NCI-H1930 (cell line): ENCODE data around the gene IL12RB2.

Experiments used
- DNase-seq, 2 experiments: peaks; one replicate each; lab custom pipeline; 2025; lab: John Stamatoyannopoulos, UW

IL12RB2 gene, protein sequence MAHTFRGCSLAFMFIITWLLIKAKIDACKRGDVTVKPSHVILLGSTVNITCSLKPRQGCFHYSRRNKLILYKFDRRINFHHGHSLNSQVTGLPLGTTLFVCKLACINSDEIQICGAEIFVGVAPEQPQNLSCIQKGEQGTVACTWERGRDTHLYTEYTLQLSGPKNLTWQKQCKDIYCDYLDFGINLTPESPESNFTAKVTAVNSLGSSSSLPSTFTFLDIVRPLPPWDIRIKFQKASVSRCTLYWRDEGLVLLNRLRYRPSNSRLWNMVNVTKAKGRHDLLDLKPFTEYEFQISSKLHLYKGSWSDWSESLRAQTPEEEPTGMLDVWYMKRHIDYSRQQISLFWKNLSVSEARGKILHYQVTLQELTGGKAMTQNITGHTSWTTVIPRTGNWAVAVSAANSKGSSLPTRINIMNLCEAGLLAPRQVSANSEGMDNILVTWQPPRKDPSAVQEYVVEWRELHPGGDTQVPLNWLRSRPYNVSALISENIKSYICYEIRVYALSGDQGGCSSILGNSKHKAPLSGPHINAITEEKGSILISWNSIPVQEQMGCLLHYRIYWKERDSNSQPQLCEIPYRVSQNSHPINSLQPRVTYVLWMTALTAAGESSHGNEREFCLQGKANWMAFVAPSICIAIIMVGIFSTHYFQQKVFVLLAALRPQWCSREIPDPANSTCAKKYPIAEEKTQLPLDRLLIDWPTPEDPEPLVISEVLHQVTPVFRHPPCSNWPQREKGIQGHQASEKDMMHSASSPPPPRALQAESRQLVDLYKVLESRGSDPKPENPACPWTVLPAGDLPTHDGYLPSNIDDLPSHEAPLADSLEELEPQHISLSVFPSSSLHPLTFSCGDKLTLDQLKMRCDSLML

DNA sequence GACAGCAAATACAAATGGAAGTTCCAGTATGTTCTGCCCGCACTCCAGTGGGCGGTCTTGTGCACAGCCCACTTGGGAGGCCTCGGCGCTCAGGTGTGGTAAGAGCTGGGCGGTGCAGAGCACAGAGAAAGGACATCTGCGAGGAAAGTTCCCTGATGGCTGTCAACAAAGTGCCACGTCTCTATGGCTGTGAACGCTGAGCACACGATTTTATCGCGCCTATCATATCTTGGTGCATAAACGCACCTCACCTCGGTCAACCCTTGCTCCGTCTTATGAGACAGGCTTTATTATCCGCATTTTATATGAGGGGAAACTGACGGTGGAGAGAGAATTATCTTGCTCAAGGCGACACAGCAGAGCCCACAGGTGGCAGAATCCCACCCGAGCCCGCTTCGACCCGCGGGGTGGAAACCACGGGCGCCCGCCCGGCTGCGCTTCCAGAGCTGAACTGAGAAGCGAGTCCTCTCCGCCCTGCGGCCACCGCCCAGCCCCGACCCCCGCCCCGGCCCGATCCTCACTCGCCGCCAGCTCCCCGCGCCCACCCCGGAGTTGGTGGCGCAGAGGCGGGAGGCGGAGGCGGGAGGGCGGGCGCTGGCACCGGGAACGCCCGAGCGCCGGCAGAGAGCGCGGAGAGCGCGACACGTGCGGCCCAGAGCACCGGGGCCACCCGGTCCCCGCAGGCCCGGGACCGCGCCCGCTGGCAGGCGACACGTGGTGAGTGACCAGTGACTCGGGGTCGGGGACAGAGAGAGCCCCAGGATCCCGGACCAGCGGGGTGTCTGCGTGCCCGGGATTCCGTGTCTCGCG, at the start of gene IL12RB2:
Gene IL12RB2 (plus strand): TSS at position 623 of the 810 bp plus-strand sequence. CDS start 12,496 bp downstream, outside the sequence.
- DNase-seq, result no peak

DNA sequence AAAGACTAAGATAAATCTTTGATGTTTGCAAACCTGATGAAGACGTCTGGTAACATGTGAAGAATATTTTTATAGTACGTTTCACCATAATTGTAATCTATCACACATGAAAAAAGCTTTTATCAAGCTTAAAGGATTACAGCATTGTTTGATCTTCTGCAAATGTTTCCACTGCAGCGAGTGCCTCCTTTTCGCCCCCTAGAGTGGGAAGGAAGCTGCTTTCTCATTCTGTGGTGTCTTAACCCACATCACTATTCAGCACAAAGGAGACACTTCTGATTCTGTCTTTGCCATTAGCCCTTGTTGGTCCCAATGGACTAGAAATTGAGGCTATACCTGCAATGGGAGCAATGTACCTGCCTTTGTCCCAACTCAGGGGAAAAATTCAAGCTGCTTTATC, 46.0 kb upstream of the IL12RB2 start:
- no peak for DNase-seq

DNA sequence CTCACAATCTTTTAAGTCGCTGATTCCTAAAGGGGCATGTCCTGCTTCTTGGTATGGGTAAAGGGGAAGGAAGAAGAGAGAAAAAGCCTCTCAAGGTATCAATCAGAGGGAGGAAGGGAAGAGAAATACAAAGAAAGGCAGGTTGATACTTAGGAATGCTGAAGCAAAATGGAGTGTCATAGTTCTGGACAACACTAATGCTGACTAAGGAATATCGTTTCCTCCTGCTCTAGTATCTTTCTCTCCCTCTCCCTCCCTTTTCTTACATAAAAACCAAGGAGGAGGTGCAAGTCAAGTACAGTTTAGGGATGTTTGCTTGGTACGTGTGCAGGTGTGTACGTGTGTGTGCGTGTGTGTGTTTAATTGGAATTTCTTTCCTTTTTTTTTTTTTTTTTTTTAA, 44.9 kb upstream of the IL12RB2 start:
- no peak for DNase-seq

DNA sequence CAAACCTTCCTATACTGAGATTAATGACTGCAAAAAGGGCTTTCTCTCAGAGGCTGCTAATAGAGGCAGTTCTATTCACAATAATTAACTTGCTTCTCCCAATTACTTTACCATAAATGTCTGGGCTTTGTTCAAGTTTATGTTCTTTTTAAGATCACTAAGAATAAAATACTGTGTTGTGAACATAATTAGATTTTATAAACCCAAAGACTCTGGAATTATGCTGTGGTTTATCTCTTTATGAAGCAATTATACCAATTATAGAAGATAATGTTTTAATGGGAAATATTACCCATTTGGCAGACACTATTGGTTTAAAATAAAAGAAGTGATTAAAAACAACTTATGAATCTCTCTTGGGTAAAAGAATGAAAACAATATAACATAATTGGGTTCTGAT, 43.5 kb upstream of the IL12RB2 start:
- DNase-seq, result no peak

DNA sequence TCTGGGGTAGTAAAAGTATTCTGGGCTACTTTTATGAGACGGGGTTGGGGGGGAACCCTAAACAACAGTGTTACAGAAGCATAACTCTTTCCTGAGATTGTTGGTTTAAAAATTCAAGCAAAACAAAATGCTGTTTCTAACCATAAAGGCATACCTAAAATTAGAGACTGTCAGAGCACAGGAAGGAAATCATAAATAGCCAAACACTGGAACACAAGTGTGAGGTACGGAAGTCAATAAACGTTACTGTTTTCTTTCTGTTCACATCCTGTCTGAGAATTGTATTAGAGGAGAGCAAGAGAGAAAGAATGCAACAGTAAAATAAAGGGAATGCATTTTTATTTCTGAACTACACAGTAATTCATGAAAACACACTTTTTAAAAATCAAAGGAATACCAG, 42.8 kb upstream of the IL12RB2 start:
- DNase-seq, result no peak

DNA sequence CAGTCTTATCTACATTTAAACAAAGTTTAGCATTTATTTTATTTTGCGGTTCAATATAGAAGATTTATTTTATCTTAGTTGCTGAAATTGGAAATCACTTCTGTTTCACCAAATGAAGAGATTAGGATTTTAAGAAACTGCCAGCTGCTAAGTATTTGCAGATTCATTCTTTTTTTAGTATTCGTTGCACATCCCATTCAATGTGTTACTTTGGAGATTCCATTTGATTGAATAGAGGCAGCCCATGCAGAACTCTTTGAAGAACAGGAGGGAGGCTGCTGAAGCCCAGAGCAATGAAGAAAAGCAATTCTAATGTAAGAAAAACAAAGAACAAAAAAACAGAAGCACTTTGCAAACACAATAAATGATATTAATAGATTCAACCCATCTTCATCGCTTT, 38.6 kb upstream of the IL12RB2 start:
- DNase-seq, result no peak

DNA sequence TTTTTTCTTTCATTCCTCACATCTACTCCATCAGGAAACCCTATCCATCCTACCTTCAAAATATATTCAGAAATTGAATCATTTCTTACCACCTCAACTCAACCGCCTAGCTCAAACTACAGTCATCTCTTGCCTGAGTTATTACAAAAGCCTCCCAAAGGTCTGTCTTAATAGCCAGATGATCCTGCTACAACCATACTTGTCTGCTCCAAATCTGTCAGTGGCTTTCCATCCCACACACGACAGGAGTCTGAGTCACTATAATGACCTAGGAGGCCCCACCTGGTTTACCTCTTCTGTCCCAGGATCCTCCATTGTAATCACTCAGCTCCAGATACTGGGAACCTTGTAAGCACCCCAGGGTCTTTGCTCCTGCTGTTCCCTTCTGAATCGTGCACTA, 37.1 kb upstream of the IL12RB2 start:
- no peak for DNase-seq

DNA sequence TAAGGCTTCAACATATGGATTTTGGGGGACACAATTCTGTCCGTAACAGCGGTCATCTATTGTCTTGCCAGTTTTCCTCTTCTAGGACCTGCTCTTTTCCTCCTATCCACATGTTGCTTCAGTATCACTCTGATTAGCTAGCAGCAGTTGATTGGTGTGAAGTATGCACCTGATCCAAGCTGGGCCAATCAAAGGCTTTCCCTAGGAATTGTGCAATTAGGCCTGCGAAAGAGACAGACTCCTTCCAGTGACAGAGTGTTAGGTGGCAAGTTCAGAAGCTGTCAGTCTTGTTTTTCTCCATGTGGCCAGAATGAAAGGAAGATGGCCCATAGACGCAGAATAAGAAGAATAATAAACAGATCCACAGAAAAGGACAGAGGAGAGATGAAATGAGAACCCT, 34.1 kb upstream of the IL12RB2 start:
- no peak for DNase-seq

DNA sequence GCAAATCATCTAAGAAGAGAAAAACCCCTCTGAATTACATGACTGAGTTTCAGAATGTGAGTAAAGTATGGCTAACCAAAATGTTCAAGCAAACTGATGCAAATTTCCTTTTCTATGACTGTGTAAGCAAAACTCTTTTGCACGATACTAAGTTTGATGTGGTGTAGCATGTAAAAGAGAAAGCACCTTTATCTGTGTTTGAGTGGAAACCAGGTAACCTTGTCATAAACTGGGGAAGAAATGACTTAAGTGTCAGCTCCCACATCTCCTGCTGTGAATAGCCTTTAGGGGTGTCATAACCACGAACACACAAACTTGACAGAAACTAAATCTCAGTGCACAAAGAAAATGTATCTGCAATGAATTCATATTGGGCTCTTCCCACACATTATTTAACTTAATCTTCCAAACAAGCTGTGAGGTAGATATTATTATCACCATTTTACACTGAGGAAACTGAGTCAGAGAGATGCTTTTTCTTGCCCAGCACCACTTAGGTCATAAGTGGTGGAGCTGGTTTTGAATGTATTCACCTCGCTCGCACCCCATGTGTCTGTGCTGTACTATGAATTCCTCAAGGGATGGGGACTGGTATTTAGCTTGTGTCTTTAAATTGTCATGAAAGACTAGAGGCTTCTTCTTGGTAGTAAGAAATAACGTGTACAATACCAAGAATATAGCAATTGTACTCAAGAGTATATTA, 32.9 kb upstream of the IL12RB2 start:
- DNase-seq, result no peak

DNA sequence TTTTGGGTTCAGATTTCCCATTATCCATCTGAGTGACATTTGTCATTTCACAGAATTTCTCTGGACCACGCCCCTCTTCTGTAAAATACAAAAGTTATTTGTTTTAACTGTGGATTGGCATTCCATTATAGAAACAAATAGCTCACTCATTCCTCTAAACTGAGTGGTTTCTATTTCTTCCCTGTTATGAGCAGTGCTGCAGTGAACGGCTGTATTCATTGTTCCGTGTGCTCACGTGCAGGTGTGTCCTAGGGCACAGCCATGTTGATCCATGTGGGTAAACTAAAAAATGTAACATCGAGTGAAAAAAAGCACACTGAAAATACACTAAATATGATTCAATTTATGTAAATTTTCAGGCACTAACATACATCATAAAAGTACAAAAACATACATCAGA, 27.0 kb upstream of the IL12RB2 start:
- no peak for DNase-seq

DNA sequence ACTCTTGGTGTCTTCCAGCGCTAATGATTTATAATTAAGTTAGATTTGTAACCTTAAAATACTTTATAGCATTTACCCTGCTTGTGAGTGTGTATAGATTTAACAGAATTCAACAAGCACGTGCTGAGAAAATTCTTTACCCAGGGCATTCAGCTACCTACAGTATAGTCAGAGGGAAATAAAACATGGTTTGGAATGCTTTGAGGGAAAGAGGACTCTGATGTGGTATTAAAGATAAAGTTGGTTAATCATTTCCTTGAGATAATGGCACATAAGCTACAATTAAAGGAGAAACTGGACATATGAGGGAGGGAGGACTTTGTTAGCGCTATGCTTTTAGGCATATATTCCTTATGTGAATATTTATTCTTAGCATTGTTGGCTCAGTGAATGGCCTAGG, 26.4 kb upstream of the IL12RB2 start:
- DNase-seq, result no peak

DNA sequence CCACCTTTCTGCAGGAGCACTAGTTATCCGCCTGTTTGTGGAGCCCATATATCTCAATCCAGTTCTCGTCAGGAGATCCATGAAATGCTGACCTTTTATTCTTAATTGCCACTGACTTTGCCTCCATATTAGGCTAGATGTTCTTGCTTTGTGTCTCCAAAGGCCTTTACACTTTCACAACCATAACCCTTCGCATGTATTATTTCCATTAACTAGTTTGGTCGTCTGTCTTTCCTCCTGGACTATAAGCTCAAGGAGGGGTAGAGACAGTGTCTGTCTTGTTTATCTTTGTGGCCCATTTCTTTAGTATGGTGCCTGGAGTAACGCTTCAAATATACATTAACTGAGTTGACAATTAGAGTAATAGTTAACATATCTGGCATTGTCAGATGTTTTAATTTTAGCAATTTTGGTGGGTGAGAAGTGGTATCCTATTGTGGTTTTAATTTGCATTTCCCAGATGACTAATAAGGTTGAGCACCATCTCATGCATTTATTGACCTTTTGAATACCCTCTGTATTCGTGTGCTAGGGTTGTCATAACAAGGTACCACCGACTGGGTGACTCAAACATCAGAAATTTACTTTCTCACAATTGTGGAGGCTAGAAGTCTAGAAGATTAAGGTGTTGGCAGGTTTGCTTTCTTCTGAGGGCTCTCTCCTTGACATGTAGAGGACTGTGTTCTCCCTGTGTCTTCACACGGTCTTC, 21.7 kb upstream of the IL12RB2 start:
- no peak for DNase-seq

DNA sequence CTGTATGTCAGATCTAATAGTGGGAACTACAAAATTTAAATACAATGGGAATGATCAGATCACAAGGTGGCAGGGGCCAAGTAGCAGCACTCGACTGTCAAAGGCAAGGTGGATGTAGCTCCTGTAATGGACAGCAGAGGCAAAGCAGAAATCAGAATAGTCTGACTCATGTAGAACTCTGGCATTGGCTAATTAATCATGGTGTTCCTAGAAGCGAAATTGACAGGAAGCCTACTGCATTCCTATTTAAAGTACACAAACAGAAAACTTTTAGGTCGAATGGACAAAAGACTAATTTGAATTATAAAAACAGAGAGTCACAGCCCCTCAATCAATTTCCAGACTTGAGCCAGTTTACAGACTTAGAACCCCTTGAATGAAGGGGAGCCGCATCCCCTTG, 17.4 kb upstream of the IL12RB2 start:
- no peak for DNase-seq

DNA sequence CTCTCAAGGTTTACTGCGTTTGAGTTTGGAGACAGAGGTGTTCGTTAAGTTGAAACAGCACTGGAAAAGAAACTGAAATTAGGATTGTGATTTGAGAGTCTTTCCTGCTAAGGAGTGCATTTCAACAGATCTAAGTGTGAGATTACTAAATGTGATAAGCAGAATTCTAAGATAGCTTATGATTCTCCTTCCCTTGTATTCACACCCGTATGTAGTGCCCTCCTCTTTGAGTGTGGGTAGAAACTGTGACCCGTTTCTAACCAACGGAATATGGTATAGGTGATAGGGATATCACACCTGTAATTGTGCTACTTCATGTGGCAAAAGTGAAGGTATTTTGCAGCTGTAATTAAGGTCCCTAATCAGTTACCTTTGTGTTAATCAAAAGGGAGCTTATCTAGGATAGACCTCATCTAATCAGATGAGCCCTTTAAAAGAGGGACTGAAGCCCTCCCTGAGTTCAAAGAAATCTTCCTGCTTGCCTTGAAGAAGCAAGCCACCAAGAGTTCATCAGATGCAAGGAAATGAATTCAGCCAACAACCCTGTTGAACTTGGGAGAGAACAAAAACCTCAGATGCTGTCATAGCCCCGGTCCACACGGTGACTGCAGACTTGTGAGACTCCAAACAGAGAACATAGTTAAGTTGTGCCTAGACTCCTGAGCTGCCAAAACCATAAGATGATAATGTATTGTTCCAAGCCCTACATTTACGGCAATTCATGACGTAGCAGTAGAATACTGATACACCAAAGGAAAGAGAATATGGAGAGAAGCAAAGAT, 12.6 kb upstream of the IL12RB2 start:
- DNase-seq, result no peak

DNA sequence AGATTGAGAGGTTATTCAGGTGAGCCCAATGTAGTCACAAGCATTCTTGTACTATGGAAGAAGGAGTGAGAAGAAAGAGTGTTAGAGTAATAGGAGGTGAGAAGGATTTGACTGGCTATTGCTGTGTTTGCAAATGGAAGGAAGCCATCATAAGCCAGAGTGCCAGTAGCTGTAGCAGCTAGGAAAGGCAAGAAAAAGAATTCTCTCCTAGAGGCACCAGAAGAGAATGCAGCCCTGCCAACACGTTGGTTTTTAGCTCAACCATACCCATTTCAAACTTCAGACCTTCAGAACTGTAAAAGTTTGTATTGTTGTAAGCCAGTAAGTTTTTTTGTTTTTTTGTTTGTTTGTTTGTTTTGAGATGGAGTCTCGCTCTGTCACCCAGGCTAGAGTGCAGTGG, 8.9 kb upstream of the IL12RB2 start:
- DNase-seq, result no peak

DNA sequence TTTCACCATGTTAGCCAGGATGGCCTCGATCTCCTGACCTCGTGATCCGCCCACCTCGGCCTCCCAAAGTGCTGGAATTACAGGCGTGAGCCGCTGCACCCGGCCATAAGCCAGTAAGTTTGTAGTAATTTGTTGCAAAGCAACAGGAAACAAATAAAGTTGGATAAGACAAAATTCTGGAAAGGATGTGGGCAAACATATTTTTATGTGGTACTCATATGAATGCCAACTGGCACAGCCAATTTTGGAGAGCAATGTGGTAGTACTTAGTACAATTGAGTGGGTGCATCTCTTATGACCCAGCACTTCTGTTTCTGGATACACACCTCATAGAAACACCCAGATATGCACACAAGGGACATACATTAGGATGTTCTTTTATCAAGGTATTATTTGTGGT, 8.4 kb upstream of the IL12RB2 start:
- no peak for DNase-seq

DNA sequence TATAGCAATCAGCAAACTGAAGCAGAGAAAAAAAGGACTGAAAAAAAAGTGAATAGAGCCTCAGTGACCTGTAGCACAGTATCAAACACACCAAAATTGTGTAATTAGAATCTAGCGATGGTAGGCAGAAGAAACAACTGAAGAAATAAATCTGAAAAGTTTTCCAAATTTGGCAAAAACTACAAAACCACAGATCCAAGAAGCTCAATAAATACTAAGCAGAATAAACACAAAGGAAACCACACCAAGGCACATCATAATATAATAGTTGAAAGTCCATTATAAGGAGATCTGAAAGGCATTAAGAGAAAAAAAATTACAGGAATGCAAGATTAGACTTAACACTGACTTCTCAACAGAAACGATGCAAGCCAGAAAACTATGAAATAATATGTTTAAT, 7.1 kb upstream of the IL12RB2 start:
- DNase-seq, result no peak

DNA sequence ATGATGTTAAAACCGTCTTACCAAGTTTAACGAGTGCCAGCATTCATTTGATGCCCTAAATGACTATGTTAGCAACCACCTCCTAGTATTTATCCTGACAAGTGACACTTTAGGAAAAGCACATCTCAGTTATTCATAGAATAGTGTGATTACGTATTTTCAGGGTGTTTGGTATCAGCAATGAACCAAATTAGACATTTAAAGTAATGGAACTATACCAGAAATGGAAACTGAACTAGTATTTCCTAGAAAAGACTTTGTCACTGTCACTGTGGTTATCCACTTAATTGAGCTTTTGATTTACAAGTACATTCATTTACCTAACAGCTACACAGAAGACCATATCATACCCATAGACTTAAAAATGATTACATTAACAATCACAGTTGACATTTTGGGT, 3.6 kb upstream of the IL12RB2 start:
- DNase-seq, result no peak

DNA sequence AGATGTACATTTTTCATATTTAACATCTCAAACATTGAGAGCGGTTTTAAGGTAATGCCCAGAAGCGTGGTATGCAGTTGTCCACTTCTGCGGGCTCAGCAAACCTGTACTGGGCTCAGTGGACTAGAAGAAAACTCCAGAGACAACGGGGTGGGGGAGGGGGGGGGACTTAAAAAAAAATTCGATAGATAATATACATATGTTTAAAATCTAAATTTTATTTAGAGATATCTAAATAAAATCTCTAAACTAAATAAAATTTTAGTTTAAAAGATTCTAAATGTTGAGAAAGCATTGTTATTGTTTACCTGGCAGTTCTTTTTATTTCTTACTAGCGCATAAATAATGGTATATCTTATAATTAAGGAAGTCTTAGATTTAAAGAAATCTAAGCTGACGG, 1.1 kb upstream of the IL12RB2 start:
- DNase-seq, result no peak

DNA sequence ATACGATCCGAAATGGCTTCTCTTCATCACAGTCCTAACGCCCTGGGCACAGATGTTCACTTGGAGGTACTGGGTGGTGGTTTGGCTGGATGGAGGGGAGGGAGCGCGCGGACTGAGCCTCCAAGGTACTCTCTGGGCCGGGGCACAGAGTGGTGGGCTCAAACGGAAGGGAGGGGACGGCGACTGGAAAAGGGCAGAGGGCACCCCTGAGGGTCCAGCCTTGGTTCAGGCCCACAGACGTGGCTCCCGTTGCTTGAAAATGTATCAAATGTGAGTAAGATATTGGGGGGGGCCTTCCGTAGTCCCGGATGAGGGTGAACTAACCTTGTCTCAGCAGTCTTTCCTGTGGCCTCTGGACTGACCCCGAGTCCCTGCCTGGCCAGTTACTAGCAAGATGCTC, 463 bp downstream of the IL12RB2 start:
- DNase-seq, result no peak
